Smooth muscle cell (in vitro differentiated cells): ENCODE results near the gene MRGPRF. TPM values are rescaled to one million over a fixed set of nuclear protein-coding genes. Genes with fewer than 3 reads are reported as not detected.

Source experiments
- DNase-seq: peaks from one replicate; lab custom pipeline; 2025; ENCODE audit not compliant: unreplicated experiment; lab: John Stamatoyannopoulos, UW
- H2AFZ ChIP-seq: fragments of 200-600 bp; sonication (generic); 2 replicates; pipeline ENCODE4 v1.6.0; 2016; ENCODE audit warnings: antibody characterized with exemption, low read depth, mild to moderate bottlenecking
- H3F3A ChIP-seq: fragments of 200-600 bp; sonication (generic); 2 replicates; pipeline ENCODE4 v1.6.0; 2017; ENCODE audit warnings: antibody characterized with exemption, low read depth
- H3K27ac ChIP-seq: fragments of 200-600 bp; sonication (generic); 2 replicates; pipeline ENCODE4 v1.5.1; 2016; ENCODE audit warnings: low read depth, mild to moderate bottlenecking
- H3K27me3 ChIP-seq: fragments of 200-600 bp; sonication (generic); 2 replicates; pipeline ENCODE4 v1.6.1; 2016; ENCODE audit warnings: low read depth, mild to moderate bottlenecking
- H3K36me3 ChIP-seq: fragments of 200-600 bp; sonication (generic); 2 replicates; pipeline ENCODE4 v1.5.1; 2016; ENCODE audit warnings: low read depth
- H3K4me1 ChIP-seq: fragments of 200-600 bp; sonication (generic); 2 replicates; pipeline ENCODE4 v1.5.1; 2016; ENCODE audit warnings: low read depth
- H3K4me2 ChIP-seq: fragments of 200-600 bp; sonication (generic); 2 replicates; pipeline ENCODE4 v1.6.0; 2016; ENCODE audit warnings: mild to moderate bottlenecking
- H3K4me3 ChIP-seq: fragments of 200-600 bp; sonication (generic); 2 replicates; pipeline ENCODE4 v1.5.1; 2016; ENCODE audit warnings: mild to moderate bottlenecking
- H3K79me2 ChIP-seq: fragments of 200-600 bp; sonication (generic); 2 replicates; pipeline ENCODE4 v1.6.0; 2016; ENCODE audit warnings: low read depth, mild to moderate bottlenecking
- H3K9ac ChIP-seq: fragments of 200-600 bp; sonication (generic); 2 replicates; pipeline ENCODE4 v1.6.0; 2016; ENCODE audit warnings: low read depth
- H3K9me3 ChIP-seq: fragments of 200-600 bp; sonication (generic); replicated peaks from 2 replicates; pipeline ENCODE4 v1.5.1; 2016; ENCODE audit warnings: low read depth
- H4K20me1 ChIP-seq: fragments of 200-600 bp; sonication (generic); 2 replicates; pipeline ENCODE4 v1.6.0; 2016; ENCODE audit warnings: low read depth
- WGBS: methylation state at CpG from one replicate; pipeline ENCODE4 v1.1.7; 2016; ENCODE audit warnings: low lambda C conversion rate; 5-methylcytosine and 5-hydroxymethylcytosine counted together
- polyA plus RNA-seq: library from polyadenylated mRNA; unstranded; fragments of >200 nt; fragmentation: Nextera tagmentation; extraction: Ambion mirVana; gene quantifications from 2 replicates; pipeline ENCODE4 v1.2.1, GENCODE V29; 2016
- total RNA-seq: library from RNA; depleted of rRNA; stranded (reverse); fragments of >200 nt; gene quantifications from 2 replicates; pipeline ENCODE4 v1.2.3, GENCODE V29; 2014
- TF ChIP-seq, protein P1 (sequence below): fragments of 200-600 bp; sonication (generic); IDR thresholded peaks from 2 replicates; pipeline ENCODE4 v1.5.1; 2017; ENCODE audit warnings: borderline replicate concordance, mild to moderate bottlenecking, antibody characterized with exemption; ENCODE audit not compliant: insufficient read depth, poor library complexity, severe bottlenecking

MRGPRF gene
- total and polyA plus RNA-seq, 2 experiments from 2014 or later, result 6.7 to 17.2 TPM

DNA sequence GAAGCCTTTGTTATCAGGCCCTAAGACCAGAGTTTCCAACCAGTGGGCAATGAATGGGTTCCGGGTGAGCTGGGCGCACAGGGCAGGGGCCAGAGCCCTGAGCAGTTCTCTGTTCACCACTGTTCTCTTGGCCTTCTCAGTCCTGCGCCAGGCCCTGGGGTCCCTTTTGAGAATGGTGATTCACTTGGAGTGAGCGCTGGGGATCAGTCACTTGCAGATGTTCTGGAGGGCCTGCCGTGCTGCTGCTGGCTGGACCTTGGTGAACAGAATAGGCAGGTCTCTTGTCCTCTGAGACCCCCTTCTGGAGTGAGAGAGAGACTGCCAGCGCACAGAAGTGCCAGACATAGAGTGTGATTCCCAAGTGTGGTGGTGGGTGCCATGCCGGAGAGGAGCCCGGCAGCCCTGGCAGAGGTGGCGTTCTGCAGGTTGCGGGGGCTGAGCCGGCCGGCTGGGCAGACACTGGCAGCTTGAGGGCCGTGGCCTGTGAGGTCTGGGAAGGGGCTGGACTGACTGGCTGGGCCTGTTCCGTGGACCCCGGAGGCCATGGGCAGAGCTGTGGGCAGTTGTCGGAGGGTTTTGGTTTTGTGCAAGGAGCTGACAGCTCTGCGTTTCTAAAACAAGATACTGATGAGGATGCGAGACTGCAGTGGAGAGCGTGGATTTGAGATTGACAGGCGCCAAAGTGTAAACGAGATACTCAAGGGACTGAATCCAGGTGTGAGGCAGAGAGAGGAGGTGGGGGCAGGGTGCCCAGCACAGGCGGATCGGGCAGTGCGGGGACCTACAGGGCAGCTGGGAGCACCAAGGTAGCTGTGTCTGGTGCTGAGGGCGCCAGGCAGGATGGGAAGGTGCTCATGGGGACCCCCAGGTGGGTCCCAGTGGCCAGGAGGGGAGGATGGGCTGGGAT, 48.0 kb upstream of the MRGPRF start:
- Histone ChIP-seq H3K36me3 (no peaks in the 10 kb centered on the region), H3K4me3 (no peak overlapping the region), H3K9me3 (no peaks in the 10 kb centered on the region), H3K9ac (no peak overlapping the region), H4K20me1 (peaks cover 66% of the 10 kb centered on the region), H3K27me3 (no peaks in the 10 kb centered on the region), H3K79me2 (no peaks in the 10 kb centered on the region), H3K4me1 (no peaks in the 10 kb centered on the region), H3K27ac (no peak overlapping the region), H2AFZ (no peak overlapping the region), H3K4me2 (no peak overlapping the region), H3F3A (no peaks in the 10 kb centered on the region)
- 91% methylated on average over 24 of the region's 25 CpGs for WGBS
- no peak for DNase-seq
- TF ChIP-seq, protein P1, sequence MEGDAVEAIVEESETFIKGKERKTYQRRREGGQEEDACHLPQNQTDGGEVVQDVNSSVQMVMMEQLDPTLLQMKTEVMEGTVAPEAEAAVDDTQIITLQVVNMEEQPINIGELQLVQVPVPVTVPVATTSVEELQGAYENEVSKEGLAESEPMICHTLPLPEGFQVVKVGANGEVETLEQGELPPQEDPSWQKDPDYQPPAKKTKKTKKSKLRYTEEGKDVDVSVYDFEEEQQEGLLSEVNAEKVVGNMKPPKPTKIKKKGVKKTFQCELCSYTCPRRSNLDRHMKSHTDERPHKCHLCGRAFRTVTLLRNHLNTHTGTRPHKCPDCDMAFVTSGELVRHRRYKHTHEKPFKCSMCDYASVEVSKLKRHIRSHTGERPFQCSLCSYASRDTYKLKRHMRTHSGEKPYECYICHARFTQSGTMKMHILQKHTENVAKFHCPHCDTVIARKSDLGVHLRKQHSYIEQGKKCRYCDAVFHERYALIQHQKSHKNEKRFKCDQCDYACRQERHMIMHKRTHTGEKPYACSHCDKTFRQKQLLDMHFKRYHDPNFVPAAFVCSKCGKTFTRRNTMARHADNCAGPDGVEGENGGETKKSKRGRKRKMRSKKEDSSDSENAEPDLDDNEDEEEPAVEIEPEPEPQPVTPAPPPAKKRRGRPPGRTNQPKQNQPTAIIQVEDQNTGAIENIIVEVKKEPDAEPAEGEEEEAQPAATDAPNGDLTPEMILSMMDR, result no peak

- no peaks in the 10 kb centered on the region for H3K79me2 ChIP-seq
- no peaks in the 10 kb centered on the region for H3K36me3 ChIP-seq
- H3F3A ChIP-seq, result no peaks in the 10 kb centered on the region
- no peak for DNase-seq
- H3K4me3 ChIP-seq, result no peak overlapping the region
- H3K9ac ChIP-seq, result no peak overlapping the region
- H2AFZ ChIP-seq, result no peak overlapping the region
- H3K9me3 ChIP-seq, result no peaks in the 10 kb centered on the region
- H3K4me1 ChIP-seq, result no peaks in the 10 kb centered on the region
- H4K20me1 ChIP-seq, result peaks cover 65% of the 10 kb centered on the region
- no peaks in the 10 kb centered on the region for H3K27me3 ChIP-seq
- TF ChIP-seq, protein P1, result no peak
- H3K4me2 ChIP-seq, result no peak overlapping the region
- no peak overlapping the region for H3K27ac ChIP-seq
- 97% methylated on average over 12 of the region's 12 CpGs for WGBS
Observed at GRCh38 chr11:69059985-69060384, 46.9 kb upstream of the MRGPRF start.

GRCh38 chr11:69059429-69059828, 46.4 kb upstream of the MRGPRF start:
- TF ChIP-seq, protein P1, result no peak
- H3K27me3 ChIP-seq, result no peaks in the 10 kb centered on the region
- no peaks in the 10 kb centered on the region for H3K4me1 ChIP-seq
- no peaks in the 10 kb centered on the region for H3F3A ChIP-seq
- peaks cover 65% of the 10 kb centered on the region for H4K20me1 ChIP-seq
- no peak overlapping the region for H3K9ac ChIP-seq
- WGBS, result 96% methylated on average over 7 of the region's 7 CpGs
- H3K4me3 ChIP-seq, result no peak overlapping the region
- no peaks in the 10 kb centered on the region for H3K9me3 ChIP-seq
- no peak overlapping the region for H2AFZ ChIP-seq
- H3K36me3 ChIP-seq, result no peaks in the 10 kb centered on the region
- H3K4me2 ChIP-seq, result no peak overlapping the region
- no peak for DNase-seq
- H3K27ac ChIP-seq, result no peak overlapping the region
- no peaks in the 10 kb centered on the region for H3K79me2 ChIP-seq
